BE2C (cell line): ENCODE data around the gene SAT1.

Experiments used
- DNase-seq: peaks from one replicate; pipeline ENCODE4 v3.0.0-alpha.2; 2020
- H3K27me3 ChIP-seq: fragments of 250-450 bp; sonication (Bioruptor Pico); 2 replicates; pipeline ENCODE4 v1.5.1; 2020; ENCODE audit warnings: mild to moderate bottlenecking
- H3K36me3 ChIP-seq: fragments of 250-450 bp; sonication (Bioruptor Pico); 2 replicates; pipeline ENCODE4 v1.5.1; 2020; ENCODE audit warnings: mild to moderate bottlenecking
- H3K4me1 ChIP-seq: fragments of 250-450 bp; sonication (Bioruptor Pico); 2 replicates; pipeline ENCODE4 v1.5.1; 2020
- H3K4me3 ChIP-seq: 2 replicates; pipeline ENCODE4 v1.5.1; 2011; ENCODE audit warnings: low read depth, low read length
- H3K9me3 ChIP-seq: fragments of 250-450 bp; sonication (Bioruptor Pico); 2 replicates; pipeline ENCODE4 v1.5.1; 2020
- CTCF ChIP-seq: IDR thresholded peaks from 2 replicates; pipeline ENCODE4 v1.5.1; 2012; ENCODE audit warnings: mild to moderate bottlenecking, low read depth, low read length

Gene SAT1

GRCh38 chrX:23789386-23790154 is 6.6 kb downstream of the SAT1 start:
- no peaks in the 10 kb centered on the region for H3K36me3 ChIP-seq
- H3K9me3 ChIP-seq = no peaks in the 10 kb centered on the region
- no peaks in the 10 kb centered on the region for H3K4me1 ChIP-seq
- no peak for TF ChIP-seq CTCF
- H3K27me3 ChIP-seq = no peaks in the 10 kb centered on the region
- DNase-seq = no peak
- H3K4me3 ChIP-seq = no peak overlapping the region

GRCh38 chrX:23790155-23790497 is 7.2 kb downstream of the SAT1 start:
- TF ChIP-seq CTCF = no peak
- H3K4me1 ChIP-seq = no peaks in the 10 kb centered on the region

GRCh38 chrX:23792861-23793553 is 10.0 kb downstream of the SAT1 start:
- no peaks in the 10 kb centered on the region for H3K36me3 ChIP-seq
- no peak for TF ChIP-seq CTCF
- H3K27me3 ChIP-seq = no peaks in the 10 kb centered on the region
- H3K4me1 ChIP-seq = no peaks in the 10 kb centered on the region
- no peaks in the 10 kb centered on the region for H3K9me3 ChIP-seq
- DNase-seq = no peak
- no peak overlapping the region for H3K4me3 ChIP-seq

More at GRCh38 chrX:23790155-23790497, 7.2 kb downstream of the SAT1 start:
- Histone ChIP-seq H3K27me3 (no peaks in the 10 kb centered on the region), H3K36me3 (no peaks in the 10 kb centered on the region), H3K9me3 (no peaks in the 10 kb centered on the region), H3K4me3 (no peak overlapping the region)
- DNase-seq = no peak

GRCh38 chrX:23795221-23795620 is 12.2 kb downstream of the SAT1 start:
- no peak for DNase-seq
- H3K27me3 ChIP-seq = no peaks in the 10 kb centered on the region
- no peaks in the 10 kb centered on the region for H3K4me1 ChIP-seq
- no peaks in the 10 kb centered on the region for H3K9me3 ChIP-seq
- H3K4me3 ChIP-seq = no peak overlapping the region
- no peak for TF ChIP-seq CTCF
- H3K36me3 ChIP-seq = no peaks in the 10 kb centered on the region

- H3K9me3 ChIP-seq = no peaks in the 10 kb centered on the region
- no peaks in the 10 kb centered on the region for H3K4me1 ChIP-seq
- DNase-seq = no peak
- H3K27me3 ChIP-seq = no peaks in the 10 kb centered on the region
- TF ChIP-seq CTCF = no peak
- H3K4me3 ChIP-seq = no peak overlapping the region
- H3K36me3 ChIP-seq = no peaks in the 10 kb centered on the region
These were observed 14.6 kb downstream of the SAT1 start for GRCh38 chrX:23797371-23798128.
